Activated CD4-positive, alpha-beta memory T cell treated with anti-CD3 and anti-CD28 coated beads, Interleukin-2, amount 10 ng/mL, durations not matched to agents 7 days and 5 days (primary cell): ENCODE data around the gene PACS1. TPM values are rescaled to one million over a fixed set of nuclear protein-coding genes. Genes with fewer than 3 reads are reported as not detected.

Experiments used
- CTCF ChIA-PET: fragments of 350-600 bp; sonication (Branson Sonifier 250); formaldehyde crosslinking; loops from one replicate; lab custom pipeline; 2021; ENCODE audit warnings: antibody characterized with exemption, inconsistent platforms; lab: Charles Lee
- POLR2A ChIA-PET: fragments of 350-600 bp; sonication (Branson Sonifier 250); formaldehyde crosslinking; loops from one replicate; lab custom pipeline; 2021; ENCODE audit warnings: antibody characterized with exemption; lab: Charles Lee
- DNase-seq: peaks from one replicate; pipeline ENCODE4 v3.0.0-alpha.2; 2020
- H3K27ac Mint-ChIP-seq: one replicate; pipeline ENCODE4 v1.8.0; 2021; ENCODE audit warnings: mild to moderate bottlenecking, mixed read lengths
- H3K27me3 Mint-ChIP-seq: one replicate; pipeline ENCODE4 v1.8.0; 2021; ENCODE audit warnings: mixed read lengths
- H3K36me3 Mint-ChIP-seq: one replicate; pipeline ENCODE4 v1.8.0; 2021; ENCODE audit warnings: low read depth, mixed read lengths
- H3K4me1 Mint-ChIP-seq: one replicate; pipeline ENCODE4 v1.8.0; 2021; ENCODE audit warnings: mixed read lengths
- H3K4me3 Mint-ChIP-seq: one replicate; pipeline ENCODE4 v1.8.0; 2021; ENCODE audit warnings: mild to moderate bottlenecking, mixed read lengths
- H3K9me3 Mint-ChIP-seq: one replicate; pipeline ENCODE4 v1.8.0; 2021; ENCODE audit warnings: mixed read lengths
- total RNA-seq, 2 experiments: library from RNA; stranded (reverse); gene quantifications; one replicate each; pipeline ENCODE4 v1.2.3, GENCODE V29; 2021

Gene PACS1
- total RNA-seq, 2 experiments from 2014 or later: 86.4 to 95.0 TPM

GRCh38 chr11:66042227-66042995, 27.7 kb upstream of the PACS1 start:
- H3K36me3 Mint-ChIP-seq: no peaks in the 10 kb centered on the region
- peaks cover 6% of the 10 kb centered on the region for H3K27me3 Mint-ChIP-seq
- no peak overlapping the region for H3K27ac Mint-ChIP-seq
- H3K9me3 Mint-ChIP-seq: no peaks in the 10 kb centered on the region
- ChIA-PET CTCF (no interaction called here), POLR2A (interaction anchor here (3.5 kb wide), 1 partner anchor 10 kb away, joined by 10 read pairs; the partner anchor contains the start of gene SF3B2)
- no peak overlapping the region for H3K4me3 Mint-ChIP-seq
- DNase-seq: no peak
- peaks cover 13% of the 10 kb centered on the region for H3K4me1 Mint-ChIP-seq

DNA sequence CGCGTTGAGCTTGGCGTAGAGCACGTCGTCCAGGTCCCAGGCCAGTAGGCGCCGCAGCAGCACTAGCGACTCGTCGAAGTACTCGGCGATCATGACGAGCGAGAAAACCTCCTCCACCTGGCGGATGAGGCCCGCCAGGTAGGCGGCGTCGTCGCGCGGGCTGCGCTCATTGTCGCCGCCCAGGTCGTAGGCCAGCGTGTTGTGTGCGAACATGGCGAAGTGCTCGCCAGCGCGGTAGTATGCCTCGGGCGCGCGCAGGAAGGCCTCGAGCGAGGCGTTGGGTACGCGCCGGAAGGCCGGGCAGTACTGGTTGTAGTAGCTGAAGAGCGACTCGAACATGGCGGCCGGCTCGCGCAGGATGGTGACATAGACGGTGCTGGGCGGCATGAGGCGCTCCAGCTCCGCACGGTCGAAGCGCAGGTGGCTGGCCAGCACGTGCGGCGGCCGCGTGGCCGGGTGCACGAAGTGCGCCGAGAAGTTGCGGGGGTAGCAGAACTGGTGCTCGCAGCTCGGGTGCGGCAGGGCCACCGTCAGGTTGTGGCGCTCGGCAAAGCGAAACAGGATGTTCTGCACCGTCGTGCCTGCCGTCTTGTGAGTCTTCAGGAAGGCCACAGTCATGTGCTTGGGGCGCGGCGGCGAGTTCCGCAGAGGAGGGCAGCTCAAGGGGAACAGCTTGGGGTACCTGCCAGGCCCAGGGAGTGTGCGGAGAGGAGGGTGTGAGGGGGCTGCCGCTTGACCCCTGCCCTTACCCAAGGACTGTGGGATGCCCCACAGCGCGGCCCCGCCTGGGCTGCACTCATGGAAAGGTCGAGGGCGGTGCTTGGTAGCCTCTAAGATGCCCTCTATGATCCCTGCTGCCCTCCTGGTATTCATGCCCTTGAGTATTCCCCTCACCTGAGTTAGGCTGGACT, 26.8 kb upstream of the PACS1 start:
- no peaks in the 10 kb centered on the region for H3K36me3 Mint-ChIP-seq
- peaks cover 13% of the 10 kb centered on the region for H3K4me1 Mint-ChIP-seq
- DNase-seq: no peak
- peaks cover 6% of the 10 kb centered on the region for H3K27me3 Mint-ChIP-seq
- ChIA-PET CTCF (interaction anchor here (0.6 to 2.5 kb wide), 4 partner anchors 11 to 44 kb away, joined by 3 to 26 read pairs (median 12); partner anchors contain the start of gene SF3B2), POLR2A (interaction anchor here (3.5 kb wide), 1 partner anchor 9 kb away, joined by 10 read pairs; the partner anchor contains the start of gene SF3B2)
- H3K4me3 Mint-ChIP-seq: no peak overlapping the region
- H3K27ac Mint-ChIP-seq: no peak overlapping the region
- no peaks in the 10 kb centered on the region for H3K9me3 Mint-ChIP-seq

GRCh38 chr11:66044757-66045156, 25.3 kb upstream of the PACS1 start:
- peak; percentile 32 for DNase-seq
- Mint-ChIP-seq H3K4me3 (peak overlapping the region; percentile 14), H3K27me3 (peaks cover 6% of the 10 kb centered on the region), H3K9me3 (no peaks in the 10 kb centered on the region), H3K27ac (peak overlapping the region; percentile 13), H3K36me3 (no peaks in the 10 kb centered on the region), H3K4me1 (peaks cover 16% of the 10 kb centered on the region)
- ChIA-PET POLR2A (interaction anchor here (1.0 to 2.1 kb wide), 3 partner anchors 42 to 264 kb away, joined by 3 to 5 read pairs (median 3); partner anchors contain the start of genes AP5B1, BANF1 and EIF1AD), CTCF (interaction anchor here (0.8 to 3.0 kb wide), 42 partner anchors 9 to 353 kb away, joined by 3 to 26 read pairs (median 4); partner anchors contain the start of genes BANF1, CATSPER1, EIF1AD and FIBP)

GRCh38 chr11:66045177-66045639, 24.9 kb upstream of the PACS1 start:
- DNase-seq: peak; percentile 84
- ChIA-PET POLR2A (interaction anchor here (1.0 to 2.1 kb wide), 3 partner anchors 43 to 265 kb away, joined by 3 to 5 read pairs (median 3); partner anchors contain the start of genes AP5B1, BANF1 and EIF1AD), CTCF (interaction anchor here (0.6 to 3.0 kb wide), 43 partner anchors 9 to 358 kb away, joined by 3 to 26 read pairs (median 4); partner anchors contain the start of genes BANF1, CATSPER1, EIF1AD and FIBP)
- peaks cover 4% of the 10 kb centered on the region for H3K27me3 Mint-ChIP-seq
- peaks cover 16% of the 10 kb centered on the region for H3K4me1 Mint-ChIP-seq
- peak overlapping the region; percentile 13 for H3K27ac Mint-ChIP-seq
- H3K4me3 Mint-ChIP-seq: peak overlapping the region; percentile 14
- no peaks in the 10 kb centered on the region for H3K36me3 Mint-ChIP-seq
- H3K9me3 Mint-ChIP-seq: no peaks in the 10 kb centered on the region

GRCh38 chr11:66046901-66047300, 23.2 kb upstream of the PACS1 start:
- no peak for DNase-seq
- H3K27ac Mint-ChIP-seq: no peak overlapping the region
- POLR2A ChIA-PET: interaction anchor here (0.9 kb wide), 1 partner anchor 35 kb away, joined by 3 read pairs; no protein-coding TSS in a partner anchor
- H3K4me3 Mint-ChIP-seq: no peak overlapping the region
- peaks cover 2% of the 10 kb centered on the region for H3K27me3 Mint-ChIP-seq
- H3K4me1 Mint-ChIP-seq: peaks cover 28% of the 10 kb centered on the region
- no peaks in the 10 kb centered on the region for H3K9me3 Mint-ChIP-seq
- CTCF ChIA-PET: interaction anchor here (1.2 to 3.0 kb wide), 3 partner anchors 16 to 22 kb away, joined by 3 to 13 read pairs (median 4); partner anchors contain the start of gene PACS1
- H3K36me3 Mint-ChIP-seq: no peaks in the 10 kb centered on the region

DNA sequence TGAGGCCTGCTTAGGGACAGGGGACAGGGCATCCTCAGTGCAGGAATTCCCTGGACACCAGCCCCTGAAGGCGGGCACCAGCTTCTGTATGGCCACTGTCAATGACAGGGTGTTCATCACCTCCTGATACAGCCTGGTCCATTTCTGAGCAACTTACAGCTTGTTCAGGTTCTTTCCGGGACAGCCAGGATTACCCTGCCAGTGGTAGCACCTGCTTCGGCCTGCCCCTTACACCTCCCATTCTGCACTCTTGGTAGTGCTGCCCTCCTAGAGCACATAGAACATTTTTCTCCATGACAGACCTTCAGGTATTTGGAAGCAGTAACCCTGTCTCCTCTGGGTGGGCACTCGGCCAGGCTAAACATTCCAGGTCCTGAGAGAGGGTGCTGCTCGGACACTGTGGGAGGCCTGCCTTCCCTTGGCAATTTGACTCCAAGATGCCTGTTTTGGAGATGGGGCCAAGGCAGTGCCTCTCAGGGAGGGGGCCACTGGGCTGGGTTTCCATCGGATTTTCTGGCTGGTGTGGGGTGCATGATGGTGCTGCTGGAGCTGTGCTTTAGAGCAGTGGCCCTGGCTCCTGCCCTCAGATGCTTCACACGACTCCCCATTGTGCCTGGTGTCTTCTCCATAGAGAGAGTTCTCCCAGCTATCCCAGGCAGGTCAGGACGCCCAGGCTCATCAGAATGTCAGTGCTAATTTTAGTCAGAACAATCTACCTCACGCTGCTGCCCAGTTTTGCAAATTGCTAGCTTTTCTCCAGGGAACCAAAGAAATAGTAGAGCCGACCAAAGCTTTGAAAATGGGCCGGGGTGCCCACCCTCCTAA, 22.3 kb upstream of the PACS1 start:
- no peak for DNase-seq
- H3K9me3 Mint-ChIP-seq: no peaks in the 10 kb centered on the region
- no peak overlapping the region for H3K4me3 Mint-ChIP-seq
- H3K27me3 Mint-ChIP-seq: peaks cover 2% of the 10 kb centered on the region
- H3K36me3 Mint-ChIP-seq: peaks cover 6% of the 10 kb centered on the region
- peaks cover 31% of the 10 kb centered on the region for H3K4me1 Mint-ChIP-seq
- H3K27ac Mint-ChIP-seq: no peak overlapping the region
- CTCF ChIA-PET: interaction anchor here (1.2 to 1.4 kb wide), 2 partner anchors 17 to 20 kb away, joined by 3 to 4 read pairs; no protein-coding TSS in a partner anchor
- POLR2A ChIA-PET: interaction anchor here (0.9 to 1.1 kb wide), 2 partner anchors 24 to 34 kb away, joined by 3 read pairs; no protein-coding TSS in a partner anchor

DNA sequence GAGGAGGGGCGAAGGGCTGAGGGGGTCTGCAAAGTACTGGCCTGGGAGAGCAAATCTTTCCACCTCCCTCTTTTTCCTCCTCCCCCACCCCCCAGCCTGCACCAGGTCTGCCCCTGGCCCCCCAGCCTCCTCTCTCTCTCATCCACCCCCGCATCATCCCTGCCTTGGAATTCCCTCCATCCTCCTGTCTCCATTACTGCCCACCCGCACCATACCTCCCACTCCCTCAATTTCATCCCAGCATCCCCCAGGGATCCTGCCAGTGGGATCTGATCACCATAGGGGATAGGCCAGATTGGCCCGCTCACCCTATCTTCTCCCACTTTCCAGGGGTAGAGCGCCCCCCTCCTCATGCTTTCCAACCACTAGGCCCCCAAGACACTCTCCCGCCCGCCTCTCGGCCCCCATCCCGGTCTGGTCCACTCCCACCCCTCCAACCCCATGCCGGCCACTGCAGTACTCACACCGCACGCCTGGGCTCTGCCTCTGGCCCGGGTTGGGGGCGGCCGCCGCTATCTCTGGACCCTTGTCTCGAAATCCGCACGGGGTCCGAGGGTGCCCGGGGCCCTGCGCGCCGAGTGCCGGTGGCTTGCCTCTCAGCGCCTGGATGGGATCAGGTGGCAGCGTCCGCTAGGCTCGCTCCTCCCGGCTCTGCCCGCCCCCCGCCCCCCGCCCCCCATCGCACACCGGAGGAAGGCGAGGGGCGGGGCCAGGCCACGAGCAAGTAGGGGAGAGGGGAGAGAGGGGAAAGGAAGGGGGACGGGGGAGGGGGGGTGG, 21.3 kb upstream of the PACS1 start, which contains the start of gene GAL3ST3:
Gene GAL3ST3 (minus strand): TSS at position 615 of the 777 bp plus-strand sequence. CDS start 3,746 bp downstream, outside the sequence.
- no peak within 1 kb of the TSS for H3K27ac Mint-ChIP-seq

DNA sequence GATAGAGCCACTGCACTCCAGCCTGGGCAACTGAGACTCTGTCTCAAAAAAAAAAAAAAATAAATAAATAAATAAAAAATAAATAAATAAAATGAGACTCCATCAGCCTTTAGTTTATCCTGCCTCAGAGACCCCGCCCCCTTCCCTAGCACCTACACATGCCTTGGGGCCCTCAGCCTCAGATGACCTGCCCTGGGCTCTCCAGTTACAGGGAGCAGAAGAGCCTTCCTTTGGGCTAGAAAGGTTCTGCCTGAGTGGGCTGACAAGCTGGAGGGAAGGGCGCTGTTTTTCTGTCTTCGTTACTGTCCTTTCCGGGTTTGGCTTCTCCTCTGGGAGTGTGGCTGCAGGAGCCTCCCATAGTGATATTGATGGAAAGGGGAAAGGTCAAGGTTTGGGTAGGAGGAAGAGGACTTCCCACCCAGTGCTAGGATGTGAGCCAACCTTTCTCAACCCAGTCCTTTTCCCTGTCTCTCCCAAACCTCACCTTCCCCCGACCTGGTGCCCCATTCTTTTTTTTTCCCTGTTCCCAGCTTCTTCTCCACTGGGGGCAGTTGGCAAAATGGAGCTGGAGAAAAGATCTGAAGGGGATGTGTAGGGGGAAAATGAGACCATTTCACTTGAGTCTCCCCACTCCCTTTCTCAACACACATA, 19.4 kb upstream of the PACS1 start:
- no peak for DNase-seq
- Mint-ChIP-seq H3K9me3 (no peaks in the 10 kb centered on the region), H3K4me3 (peak overlapping the region; percentile 100), H3K27ac (peak overlapping the region; percentile 86), H3K27me3 (peaks cover 2% of the 10 kb centered on the region), H3K4me1 (peaks cover 37% of the 10 kb centered on the region), H3K36me3 (peaks cover 29% of the 10 kb centered on the region)
- POLR2A ChIA-PET: interaction anchor here (0.6 to 6.3 kb wide), 8 partner anchors 9 to 388 kb away, joined by 3 to 103 read pairs (median 5); partner anchors contain the start of genes MRPL11, MUS81 and PACS1
- CTCF ChIA-PET: interaction anchor here (1.0 to 3.6 kb wide), 4 partner anchors 18 to 166 kb away, joined by 3 to 40 read pairs (median 10); partner anchors contain the start of gene FIBP

More for the DNA sequence above, 21.3 kb upstream of the PACS1 start, which contains the start of gene GAL3ST3:
- Mint-ChIP-seq H3K9me3 (no peaks in the 10 kb centered on the region), H3K4me1 (peaks cover 41% of the 10 kb centered on the region), H3K4me3 (no peak within 1 kb of the TSS), H3K36me3 (peaks cover 14% of the 10 kb centered on the region), H3K27me3 (peaks cover 2% of the 10 kb centered on the region)
- no peak for DNase-seq
- ChIA-PET POLR2A (interaction anchor here (1.1 to 1.2 kb wide), 2 partner anchors 23 to 46 kb away, joined by 3 read pairs; partner anchors contain the start of genes BANF1 and EIF1AD), CTCF (no interaction called here)

GRCh38 chr11:66051371-66051765, 18.7 kb upstream of the PACS1 start:
- peak overlapping the region; percentile 86 for H3K27ac Mint-ChIP-seq
- CTCF ChIA-PET: interaction anchor here (1.0 to 3.6 kb wide), 5 partner anchors 17 to 166 kb away, joined by 3 to 40 read pairs (median 13); partner anchors contain the start of gene FIBP
- POLR2A ChIA-PET: interaction anchor here (1.3 to 6.3 kb wide), 9 partner anchors 12 to 413 kb away, joined by 4 to 103 read pairs (median 8); partner anchors contain the start of genes CCDC85B, KAT5, MRPL11 and MUS81
- H3K9me3 Mint-ChIP-seq: no peaks in the 10 kb centered on the region
- H3K36me3 Mint-ChIP-seq: peaks cover 33% of the 10 kb centered on the region
- H3K4me1 Mint-ChIP-seq: peaks cover 36% of the 10 kb centered on the region
- no peak for DNase-seq
- H3K27me3 Mint-ChIP-seq: peaks cover 2% of the 10 kb centered on the region
- peak overlapping the region; percentile 100 for H3K4me3 Mint-ChIP-seq
